CD4-positive, alpha-beta T cell treated with Interleukin-6 at 100 ng/mL for 8 hours (primary cell): ENCODE data around the gene LAMB4.

Experiments
- DNase-seq: peaks from one replicate; pipeline ENCODE4 v3.0.0-alpha.2; 2020; ENCODE audit warnings: mixed read lengths, low spot score

LAMB4 gene, protein sequence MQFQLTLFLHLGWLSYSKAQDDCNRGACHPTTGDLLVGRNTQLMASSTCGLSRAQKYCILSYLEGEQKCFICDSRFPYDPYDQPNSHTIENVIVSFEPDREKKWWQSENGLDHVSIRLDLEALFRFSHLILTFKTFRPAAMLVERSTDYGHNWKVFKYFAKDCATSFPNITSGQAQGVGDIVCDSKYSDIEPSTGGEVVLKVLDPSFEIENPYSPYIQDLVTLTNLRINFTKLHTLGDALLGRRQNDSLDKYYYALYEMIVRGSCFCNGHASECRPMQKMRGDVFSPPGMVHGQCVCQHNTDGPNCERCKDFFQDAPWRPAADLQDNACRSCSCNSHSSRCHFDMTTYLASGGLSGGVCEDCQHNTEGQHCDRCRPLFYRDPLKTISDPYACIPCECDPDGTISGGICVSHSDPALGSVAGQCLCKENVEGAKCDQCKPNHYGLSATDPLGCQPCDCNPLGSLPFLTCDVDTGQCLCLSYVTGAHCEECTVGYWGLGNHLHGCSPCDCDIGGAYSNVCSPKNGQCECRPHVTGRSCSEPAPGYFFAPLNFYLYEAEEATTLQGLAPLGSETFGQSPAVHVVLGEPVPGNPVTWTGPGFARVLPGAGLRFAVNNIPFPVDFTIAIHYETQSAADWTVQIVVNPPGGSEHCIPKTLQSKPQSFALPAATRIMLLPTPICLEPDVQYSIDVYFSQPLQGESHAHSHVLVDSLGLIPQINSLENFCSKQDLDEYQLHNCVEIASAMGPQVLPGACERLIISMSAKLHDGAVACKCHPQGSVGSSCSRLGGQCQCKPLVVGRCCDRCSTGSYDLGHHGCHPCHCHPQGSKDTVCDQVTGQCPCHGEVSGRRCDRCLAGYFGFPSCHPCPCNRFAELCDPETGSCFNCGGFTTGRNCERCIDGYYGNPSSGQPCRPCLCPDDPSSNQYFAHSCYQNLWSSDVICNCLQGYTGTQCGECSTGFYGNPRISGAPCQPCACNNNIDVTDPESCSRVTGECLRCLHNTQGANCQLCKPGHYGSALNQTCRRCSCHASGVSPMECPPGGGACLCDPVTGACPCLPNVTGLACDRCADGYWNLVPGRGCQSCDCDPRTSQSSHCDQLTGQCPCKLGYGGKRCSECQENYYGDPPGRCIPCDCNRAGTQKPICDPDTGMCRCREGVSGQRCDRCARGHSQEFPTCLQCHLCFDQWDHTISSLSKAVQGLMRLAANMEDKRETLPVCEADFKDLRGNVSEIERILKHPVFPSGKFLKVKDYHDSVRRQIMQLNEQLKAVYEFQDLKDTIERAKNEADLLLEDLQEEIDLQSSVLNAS (N-terminal part only)

DNA sequence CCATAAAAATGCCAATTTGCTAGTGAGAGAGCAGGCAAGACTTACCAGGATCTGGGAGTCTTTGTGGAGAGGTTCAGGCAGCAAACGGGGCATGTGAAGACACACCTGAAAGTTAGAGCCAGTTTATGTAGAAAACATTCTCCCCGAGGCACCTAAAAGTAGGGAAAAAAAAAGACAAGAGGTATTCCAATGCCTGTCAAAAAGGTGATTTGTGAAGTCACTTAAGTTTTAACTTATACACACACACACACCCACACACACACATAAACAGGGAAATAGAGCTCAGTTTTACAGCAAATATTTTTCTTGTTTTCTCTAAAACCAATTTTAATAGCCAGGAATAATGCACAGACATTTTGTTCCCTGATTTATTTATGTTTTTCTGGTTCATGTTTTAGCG lies at the start of gene LAMB4:
Gene LAMB4, minus strand, starts transcription at position 101 of the 400 bp plus-strand sequence. CDS start 7,197 bp downstream, outside the sequence.
- no peak for DNase-seq

DNA sequence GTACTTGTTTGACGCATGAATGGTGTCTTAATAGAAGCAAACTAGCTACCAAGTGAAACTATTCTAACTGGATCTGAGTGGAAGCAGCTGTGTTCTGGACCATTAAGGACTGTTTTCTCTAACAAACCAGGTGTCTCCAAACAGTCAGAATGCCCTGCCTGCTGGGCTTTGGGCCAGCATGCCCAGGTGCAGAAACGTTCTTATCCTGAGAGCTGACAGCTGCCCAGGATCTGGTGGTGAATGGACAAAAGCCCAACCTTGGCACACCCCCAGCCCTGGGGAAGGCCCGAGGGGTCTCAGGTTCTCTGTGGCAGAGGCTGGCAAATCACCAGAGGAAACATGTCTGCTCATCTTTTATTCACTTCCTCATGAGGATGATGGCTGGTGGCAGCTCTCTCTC lies 48.2 kb upstream of the LAMB4 start:
- DNase-seq: no peak

DNA sequence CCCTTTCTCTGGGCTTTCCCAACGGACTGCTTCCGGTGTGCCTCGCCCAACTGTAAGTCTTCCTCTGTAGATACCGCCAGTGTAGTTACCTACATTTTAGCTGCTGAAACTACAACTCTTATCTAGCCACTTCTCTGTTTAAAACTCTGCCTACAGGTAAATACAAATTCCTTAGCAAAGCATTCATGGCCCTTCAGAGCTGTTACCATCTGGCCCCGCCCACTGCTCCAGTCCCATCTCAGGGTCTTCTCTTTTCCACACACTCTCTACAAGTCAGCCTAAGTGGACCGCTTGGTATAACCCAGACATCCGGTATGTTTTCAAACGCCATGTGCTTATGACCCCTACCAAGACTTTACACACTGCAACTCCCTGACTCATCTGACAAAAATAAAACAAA lies 41.0 kb upstream of the LAMB4 start:
- DNase-seq: no peak

DNA sequence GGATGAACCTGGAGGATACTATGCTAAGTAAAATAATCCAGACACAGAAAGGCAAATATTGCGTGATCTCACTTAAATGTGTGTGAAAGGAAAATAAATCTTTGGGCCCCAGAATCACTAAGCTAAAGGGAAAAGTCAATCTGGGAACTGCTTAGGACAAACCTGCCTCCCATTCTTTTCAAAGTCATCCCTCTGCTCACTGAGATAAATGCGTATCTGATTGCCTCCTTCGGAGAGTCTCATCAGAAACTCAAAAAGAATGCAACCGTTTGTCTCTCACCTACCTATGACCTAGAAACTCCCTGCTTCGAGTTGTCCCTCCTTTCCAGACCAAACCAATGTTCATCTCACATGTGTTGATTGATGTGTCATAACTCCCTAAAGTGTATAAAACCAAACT lies 40.1 kb upstream of the LAMB4 start:
- DNase-seq: no peak

DNA sequence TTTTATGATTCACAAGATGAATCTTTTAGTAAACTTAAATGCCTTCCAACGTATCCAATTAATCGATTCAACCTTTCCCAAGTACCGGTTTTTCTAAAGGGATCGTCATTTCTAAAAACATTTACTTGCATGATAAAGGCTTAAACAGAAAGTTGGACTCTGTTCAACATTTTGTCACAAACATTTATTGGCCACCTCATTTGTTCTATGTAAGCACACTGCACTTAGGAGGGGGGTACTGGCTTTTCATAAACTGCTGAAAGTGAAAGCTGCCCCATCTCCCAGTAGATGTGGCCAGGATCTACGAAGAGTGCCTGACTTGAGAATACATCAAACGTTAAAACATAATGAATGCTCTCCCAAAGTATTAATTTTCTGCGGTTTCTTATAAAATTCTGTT lies 37.3 kb upstream of the LAMB4 start:
- no peak for DNase-seq

DNA sequence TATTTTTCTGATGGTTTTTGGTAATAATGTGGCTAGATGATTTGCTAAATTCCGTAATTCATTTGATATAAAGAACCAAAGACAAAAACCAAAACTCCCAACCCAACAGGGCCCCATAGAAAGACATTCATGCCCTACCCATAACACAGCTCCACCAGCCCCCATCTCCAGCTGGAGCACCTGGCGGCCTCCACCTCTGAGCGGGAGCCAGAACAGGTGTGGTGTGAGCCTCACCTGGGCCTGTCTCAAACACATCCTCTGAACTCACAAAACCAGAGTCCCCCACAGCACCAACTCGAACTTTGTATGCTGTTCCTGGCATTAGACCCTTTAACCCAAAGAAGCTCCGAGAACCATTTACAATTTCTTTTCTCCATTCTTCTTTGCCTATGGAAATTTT lies 36.5 kb upstream of the LAMB4 start:
- DNase-seq: no peak

DNA sequence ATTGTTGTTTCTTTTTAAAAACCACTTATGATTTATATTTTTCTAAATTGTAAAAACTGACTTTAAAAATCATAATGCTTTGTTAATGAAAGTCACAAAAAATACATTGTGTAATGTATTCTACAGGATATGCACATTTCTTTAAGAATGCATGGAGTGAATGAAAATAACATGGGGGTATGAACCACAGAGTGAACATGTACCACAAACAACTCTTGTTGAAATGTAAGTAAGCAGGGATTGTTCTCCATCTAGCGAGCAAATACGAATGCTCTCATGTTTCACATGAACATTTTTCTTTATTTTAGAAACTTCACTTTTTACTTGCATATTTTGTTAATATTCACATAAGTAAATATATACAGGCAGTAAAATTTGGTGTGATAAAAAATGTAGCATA lies 35.6 kb upstream of the LAMB4 start:
- no peak for DNase-seq

DNA sequence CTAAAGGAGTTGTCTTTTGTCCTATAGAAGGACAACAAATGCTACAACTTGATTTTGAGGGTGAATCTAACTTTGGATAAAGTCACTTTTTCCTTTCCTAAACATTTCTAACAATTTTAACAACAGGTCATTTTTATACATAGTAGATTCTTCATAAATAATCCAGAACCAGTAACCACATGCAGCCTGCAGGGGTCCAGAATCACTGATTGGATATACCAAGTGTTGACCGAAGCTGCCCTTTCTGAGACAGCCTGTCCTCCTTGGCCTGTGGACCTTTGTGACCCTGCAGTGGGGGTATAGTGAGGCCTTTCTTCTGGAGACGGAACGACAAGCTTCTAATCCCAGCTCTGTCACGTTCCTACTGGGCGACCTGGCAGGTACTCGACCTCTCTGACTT lies 34.8 kb upstream of the LAMB4 start:
- DNase-seq: no peak

DNA sequence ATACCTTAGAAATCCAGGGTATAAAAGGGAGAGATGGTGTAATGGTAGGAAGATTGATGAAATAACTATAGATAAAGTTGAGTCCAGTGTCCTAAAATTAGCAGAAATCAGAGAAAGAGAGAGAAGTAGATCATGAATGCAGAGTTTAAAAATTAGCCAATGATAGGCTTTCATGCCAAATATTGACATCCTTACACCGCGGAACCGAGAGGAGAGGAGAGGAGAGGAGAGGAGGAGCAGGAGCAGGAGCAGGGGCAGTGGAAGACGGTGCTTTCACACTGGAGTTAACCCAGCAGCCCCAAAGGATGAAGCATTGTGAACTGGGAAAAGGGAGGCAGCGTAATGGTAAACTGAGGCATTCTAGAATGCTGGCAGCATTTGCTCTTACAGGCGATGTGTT lies 34.2 kb upstream of the LAMB4 start:
- DNase-seq: no peak

DNA sequence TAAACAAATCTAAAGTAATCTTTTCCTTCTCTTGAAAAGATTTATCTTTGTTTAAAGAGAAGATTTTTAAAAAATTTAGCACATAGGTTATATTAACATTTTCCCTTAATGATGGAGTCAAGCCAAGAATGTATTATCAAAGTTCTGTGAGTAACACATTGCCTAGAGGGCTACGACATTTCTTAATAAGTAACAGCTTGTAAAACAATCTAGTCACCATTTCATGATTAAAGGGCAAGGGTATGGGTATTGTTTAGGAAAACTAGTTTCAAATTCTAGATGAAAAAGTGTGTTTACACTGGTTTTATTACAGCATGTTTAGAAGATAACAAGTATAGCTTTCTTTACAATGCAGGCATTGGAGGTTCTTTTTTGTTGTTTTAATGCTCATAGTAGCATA lies 28.6 kb upstream of the LAMB4 start:
- no peak for DNase-seq

DNA sequence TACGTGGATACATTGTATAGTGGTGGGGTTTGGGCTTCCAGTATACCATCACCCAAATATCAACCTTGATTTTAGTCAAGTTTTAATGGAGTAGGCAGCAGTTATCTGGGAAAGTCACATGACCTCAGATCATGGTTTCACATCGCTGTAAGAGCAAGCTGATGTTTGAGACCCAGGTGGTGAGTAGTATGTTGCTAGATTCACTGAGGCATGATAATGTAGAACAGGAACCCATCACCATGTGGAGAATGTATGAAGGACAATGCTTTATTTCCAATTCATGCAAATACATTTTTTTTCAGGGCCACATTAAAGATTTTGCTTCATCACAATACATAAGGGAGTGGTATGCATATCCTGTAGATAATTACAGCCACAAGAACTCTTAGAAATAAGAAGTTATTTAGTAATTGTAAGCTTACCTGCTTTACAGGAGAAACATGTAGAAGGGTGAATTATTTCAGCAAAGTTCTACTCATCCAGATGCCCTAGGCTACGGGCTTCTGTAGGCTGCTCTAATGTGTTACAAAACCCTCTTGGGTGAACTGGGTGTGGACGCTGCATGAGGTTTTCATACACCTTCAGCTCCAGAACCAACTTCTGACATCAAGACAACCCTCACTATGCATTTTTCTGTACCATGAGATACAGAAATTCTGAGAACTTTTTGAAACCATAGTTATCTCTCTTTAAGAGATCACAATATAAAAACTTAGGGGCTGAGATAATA lies 27.6 kb upstream of the LAMB4 start:
- DNase-seq: no peak

DNA sequence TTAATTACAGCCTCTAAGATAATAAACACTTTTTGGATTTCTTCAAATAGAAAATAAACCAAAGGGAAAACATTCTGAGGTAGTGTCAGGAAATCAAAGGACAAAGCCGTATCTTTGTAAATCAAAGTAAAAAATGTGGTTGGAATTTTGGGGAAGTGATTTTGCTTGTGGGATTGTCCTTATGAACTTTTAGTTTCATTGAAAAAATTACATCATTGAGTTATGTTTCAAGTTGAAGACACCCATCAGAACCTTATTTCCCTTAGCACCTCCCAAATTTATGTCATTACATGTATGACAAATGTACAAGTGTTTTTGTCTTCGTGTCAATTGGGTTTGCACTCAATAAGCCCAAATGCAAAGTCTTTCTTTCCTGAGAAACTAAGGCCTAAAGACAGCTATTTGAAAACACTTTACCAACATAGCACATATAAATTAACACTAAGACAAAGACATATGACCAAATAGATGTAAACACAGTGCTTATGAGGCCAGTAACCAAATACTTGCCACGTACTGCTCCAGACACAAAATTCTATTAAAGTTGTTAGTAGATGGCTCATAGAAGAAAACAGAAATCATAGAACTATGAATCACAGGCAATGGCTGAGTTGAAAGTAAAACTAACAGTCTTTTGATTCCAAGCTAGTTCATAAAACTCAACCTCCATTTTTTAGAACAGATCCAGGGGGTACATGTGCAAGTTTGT lies 26.9 kb upstream of the LAMB4 start:
- no peak for DNase-seq

DNA sequence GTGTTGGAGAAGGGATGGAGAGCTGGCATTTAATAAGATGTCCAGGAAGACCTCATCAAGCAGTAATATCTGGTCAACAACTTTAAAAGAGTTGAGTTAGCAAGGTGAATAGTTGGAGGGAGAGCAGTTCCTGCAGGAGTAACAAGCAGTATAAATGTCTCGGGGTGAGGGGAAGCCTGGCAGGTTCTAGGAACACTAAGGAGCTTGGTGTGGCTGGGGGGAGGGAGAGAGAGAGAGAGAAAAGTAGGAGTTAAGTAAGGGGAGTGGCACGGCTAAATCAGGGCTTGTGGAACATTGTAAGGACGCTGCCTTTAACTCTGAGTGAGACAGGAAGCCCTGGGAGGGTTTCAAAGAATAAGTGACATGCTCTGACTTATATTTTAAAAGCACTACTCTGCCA lies 22.0 kb upstream of the LAMB4 start:
- DNase-seq: no peak

DNA sequence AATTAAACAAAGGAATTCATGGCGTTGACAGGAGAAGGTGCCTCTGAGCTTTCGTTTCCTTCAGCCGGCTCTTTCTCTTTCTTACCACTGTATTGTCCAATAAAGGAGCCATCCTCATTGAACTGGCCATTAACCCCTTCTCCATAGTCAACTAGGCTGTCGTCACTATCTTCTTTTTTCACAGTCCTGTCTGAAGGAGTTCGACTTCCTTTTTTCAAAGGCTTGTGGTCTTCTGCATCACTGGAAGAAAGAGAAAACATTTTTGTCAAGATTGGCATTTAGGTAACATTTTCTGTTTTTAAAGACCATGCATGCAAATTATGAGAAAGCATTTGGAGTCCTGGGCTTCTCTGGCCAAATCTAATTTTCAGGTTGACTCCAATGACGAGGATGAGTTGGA lies 19.7 kb upstream of the LAMB4 start:
- DNase-seq: no peak

DNA sequence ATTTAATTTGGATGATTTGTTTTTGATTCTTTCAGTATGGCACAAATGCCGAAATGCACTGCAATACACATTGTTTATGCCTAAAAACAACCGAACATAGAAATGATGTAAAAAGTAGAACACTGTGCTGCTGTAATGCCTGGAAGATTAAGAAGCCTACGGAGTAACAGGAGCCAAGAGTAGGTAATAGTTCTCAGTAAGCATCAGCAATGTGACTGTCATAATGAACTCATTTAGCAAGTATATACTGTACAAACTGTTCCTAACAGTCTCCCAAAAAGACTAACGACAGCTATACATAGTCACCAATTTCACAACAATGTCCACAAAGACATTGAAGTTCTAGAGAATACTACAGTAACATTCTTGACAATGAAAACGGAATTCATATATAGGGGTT lies 19.0 kb upstream of the LAMB4 start:
- no peak for DNase-seq

DNA sequence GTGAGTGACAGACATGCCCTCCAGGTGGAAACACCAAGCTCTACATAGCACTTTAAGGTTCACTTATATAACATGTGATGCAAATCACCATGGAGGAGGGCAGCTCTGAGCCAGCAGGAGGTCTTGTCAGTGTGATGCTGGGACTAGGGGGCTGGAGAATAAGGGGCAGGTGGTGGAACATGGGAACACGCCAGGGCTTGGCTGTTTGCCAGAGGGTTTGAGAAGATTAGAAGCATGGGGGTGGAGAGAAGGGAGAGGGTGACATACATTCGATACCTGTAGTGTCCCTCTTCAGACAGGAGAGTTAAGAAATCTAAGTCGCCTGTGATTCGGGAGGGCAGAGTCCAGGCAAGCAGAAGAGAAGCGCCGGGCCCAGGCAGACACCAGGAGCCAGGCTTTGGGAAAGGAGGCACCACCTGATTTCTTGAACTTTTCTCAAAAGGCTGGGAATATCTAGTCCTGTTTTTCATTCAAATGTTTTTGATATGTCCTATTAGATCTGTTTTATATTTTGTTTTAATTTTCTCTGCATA lies 16.9 kb upstream of the LAMB4 start:
- DNase-seq: no peak

DNA sequence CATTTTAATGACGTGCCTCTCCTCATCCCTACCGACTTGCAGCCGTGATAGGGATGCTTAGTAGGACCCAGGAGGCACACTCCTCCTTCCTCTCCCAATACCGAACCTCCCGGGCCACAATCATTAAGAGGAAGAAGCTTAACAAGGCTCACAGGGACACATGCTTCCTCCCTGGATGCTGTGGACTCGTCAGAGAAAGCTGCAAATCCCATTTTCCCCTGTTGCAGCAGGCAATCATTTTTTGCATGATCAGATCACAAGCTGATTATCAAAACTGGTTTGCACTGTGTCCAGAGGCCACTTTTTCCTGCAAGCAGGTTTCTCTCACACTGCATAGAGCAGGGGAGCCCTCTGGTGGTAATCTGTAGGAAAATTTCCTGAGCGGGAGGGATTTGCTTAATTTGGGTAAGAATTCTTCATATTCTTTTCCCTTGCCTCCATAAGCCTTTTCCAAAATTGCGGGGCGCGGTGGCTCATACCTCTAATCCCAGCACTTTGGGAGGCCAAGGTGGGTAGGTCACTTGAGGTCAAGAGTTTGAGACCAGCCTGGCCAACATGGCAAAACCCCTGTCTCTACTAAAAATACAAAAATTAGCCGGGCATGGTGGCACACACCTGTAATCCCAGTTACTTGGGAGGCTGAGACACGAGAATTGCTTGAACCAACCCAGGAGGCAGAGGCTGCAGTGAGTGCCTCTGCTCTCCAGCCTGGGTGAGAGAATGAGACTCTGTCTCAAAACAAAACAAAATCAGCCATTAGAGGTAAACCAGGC lies 16.1 kb upstream of the LAMB4 start:
- DNase-seq: peak; percentile 20

DNA sequence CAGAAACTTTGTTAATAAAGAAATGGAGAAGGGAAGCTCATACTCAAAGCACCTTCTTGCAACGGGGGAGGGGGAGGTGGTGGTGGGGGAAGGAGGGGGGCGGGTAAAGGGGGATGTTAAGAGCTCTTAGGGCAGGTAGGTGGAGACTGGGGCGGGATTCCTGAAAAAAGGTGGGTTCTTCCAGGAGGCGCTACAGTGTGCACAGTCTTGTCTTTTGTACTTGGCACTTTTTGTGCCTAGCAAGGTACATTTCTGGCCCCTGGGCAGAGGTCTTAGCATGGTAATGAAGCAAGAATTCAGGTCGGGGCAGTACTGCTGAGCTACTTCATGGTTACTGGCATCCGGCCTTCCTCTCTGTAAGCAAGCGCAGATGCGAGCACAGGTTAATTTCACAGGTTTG lies 15.2 kb upstream of the LAMB4 start:
- no peak for DNase-seq

DNA sequence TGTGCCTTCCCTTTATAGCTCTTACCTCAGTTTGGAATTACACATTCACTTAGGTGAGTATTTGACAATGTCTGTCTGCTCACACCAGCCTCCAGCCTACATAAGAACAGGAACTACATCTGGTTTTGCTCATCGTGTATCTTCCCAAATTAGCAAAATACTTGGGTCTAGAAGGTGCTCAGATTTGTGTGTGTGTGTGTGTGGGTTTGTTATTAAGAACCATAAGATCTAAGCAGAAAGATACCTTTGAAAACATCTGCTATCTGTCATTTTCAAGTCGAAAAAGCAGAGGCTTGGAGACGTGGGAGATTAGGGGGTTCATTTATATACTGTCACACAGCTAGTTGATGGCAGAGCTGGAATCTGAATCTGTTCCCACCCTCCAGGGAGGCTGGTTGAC lies 14.8 kb upstream of the LAMB4 start:
- DNase-seq: no peak
